ENCODE measurements around the gene TMC8.

DNA sequence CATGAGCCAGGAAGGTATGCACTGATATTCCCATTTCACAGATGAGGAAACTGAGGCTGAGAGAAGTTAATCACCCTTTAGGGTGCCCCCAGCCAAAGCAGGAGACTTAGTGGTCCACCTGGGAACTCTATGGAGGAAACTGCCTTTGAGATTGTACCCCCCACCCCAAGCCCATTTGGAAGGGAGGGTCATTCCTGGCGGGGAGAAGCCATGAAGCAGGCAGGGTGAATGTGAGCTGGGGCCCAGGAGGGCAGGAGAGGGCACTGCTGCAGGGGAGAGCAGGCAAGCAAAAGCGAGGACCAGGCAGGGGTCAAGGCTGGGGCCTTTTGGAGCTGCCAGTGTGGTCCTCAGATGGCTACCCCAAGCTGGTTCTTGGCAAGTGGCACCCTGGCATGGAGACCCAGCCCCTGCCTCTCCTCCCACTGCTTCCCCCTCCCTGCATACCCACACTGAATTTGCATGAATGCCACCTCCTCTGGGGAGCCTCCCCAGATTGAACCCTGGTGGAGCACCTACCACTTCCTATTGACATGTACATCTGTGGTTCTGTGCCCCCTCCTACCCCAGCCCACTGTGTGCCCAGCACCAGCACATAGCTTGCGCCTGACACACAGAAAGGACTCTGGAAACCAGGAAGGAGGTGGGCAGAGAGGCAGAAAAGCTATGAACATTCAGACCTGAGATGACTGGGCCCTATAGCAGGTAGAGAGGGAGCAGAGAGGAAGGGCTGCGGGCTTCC, 1.1 kb upstream of the TMC8 start:
- no peak for TF ChIP-seq EZH2 (IDR thresholded peaks at IDR 0.05; ENCODE audit: low read length, missing control alignments)
- TF ChIP-seq, protein P1, sequence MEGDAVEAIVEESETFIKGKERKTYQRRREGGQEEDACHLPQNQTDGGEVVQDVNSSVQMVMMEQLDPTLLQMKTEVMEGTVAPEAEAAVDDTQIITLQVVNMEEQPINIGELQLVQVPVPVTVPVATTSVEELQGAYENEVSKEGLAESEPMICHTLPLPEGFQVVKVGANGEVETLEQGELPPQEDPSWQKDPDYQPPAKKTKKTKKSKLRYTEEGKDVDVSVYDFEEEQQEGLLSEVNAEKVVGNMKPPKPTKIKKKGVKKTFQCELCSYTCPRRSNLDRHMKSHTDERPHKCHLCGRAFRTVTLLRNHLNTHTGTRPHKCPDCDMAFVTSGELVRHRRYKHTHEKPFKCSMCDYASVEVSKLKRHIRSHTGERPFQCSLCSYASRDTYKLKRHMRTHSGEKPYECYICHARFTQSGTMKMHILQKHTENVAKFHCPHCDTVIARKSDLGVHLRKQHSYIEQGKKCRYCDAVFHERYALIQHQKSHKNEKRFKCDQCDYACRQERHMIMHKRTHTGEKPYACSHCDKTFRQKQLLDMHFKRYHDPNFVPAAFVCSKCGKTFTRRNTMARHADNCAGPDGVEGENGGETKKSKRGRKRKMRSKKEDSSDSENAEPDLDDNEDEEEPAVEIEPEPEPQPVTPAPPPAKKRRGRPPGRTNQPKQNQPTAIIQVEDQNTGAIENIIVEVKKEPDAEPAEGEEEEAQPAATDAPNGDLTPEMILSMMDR (conservative IDR thresholded peaks at IDR 0.05 in 1 of 2, IDR thresholded peaks at IDR 0.05 in 1 of 2; ENCODE audit: low read depth in 1 of 2, low read length in 2 of 2): no peak

Data from fibroblast of lung (primary cell).